ENCODE data around the gene FAM81B. TPM values are rescaled to one million over a fixed set of nuclear protein-coding genes. Genes with fewer than 3 reads are reported as not detected.

Gene FAM81B
- total RNA-seq, 1 donor from 2014 or later = not detected

DNA sequence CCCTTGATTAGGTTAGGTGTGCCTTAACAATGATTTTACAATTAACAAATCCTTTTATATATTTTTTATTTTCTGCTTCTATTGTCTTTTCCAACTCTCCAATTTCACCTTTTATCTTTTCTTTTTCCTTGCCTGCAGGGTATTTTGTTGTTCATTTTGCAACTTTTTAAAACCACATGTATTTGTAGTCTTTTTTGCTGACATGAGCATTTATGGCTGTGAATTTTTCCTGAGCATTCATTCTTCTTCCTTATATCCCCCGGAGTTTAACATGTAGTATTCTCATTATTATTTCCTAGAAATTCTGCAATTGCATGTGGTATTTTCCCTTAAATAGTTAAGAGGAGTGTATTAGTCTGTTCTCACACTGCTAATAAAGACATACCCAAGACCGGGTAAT is 41.6 kb downstream of the FAM81B start:
- Mint-ChIP-seq H3K27me3 (peaks cover 3% of the 10 kb centered on the region), H3K36me3 (ENCODE audit: low read depth) (no peaks in the 10 kb centered on the region), H3K4me3 (no peak overlapping the region), H3K9me3 (peaks cover 11% of the 10 kb centered on the region), H3K27ac (no peak overlapping the region), H3K4me1 (no peaks in the 10 kb centered on the region)
- ChIA-PET POLR2A (no interaction called here), CTCF (no interaction called here)
- ATAC-seq (ENCODE audit: low read depth) (no peak), DNase-seq (no peak)
- intact Hi-C loops (cut with micrococcal nuclease) = no loop called here
- TF ChIP-seq CTCF (IDR thresholded peaks at IDR 0.05) = no peak

DNA sequence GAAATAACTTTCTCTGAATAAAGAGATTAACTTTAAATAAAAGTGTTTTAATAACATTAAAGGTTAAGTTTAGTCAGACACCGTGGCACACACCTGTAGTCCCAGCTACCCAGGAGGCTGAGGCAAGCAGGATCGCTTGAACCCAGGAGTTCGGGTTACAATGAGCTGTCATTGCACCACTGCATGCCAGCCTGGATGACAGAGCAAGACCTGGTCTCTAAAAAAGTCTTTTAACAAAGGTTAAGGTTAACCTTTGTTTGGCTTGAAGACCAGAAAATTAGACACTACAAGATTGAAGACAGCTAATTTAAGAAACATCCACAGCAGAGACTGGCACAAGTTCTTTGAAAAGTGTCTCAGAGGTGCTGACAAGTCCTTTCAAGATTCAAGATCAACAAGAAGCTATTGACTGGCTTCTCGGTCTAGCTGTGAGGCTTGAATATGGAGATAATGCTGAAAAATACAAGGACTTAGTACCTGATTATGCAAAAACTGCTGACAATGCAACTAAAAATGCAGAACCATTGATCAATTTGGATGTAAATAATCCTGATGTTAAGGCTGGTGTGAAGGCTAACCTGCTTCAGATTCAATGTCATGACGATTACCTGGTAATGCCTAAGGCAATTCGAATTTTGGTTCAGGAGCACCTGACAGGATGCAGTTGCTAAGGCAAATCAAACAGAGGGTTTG is 48.8 kb downstream of the FAM81B start:
- H3K36me3 Mint-ChIP-seq (ENCODE audit: low read depth) = no peaks in the 10 kb centered on the region
- TF ChIP-seq CTCF (IDR thresholded peaks at IDR 0.05) = no peak
- H3K4me3 Mint-ChIP-seq = no peak overlapping the region
- H3K4me1 Mint-ChIP-seq = no peaks in the 10 kb centered on the region
- H3K9me3 Mint-ChIP-seq = no peaks in the 10 kb centered on the region
- intact Hi-C loops (cut with micrococcal nuclease) = no loop called here
- POLR2A ChIA-PET = no interaction called here
- DNase-seq = no peak
- ATAC-seq (ENCODE audit: low read depth) = no peak
- H3K27ac Mint-ChIP-seq = no peak overlapping the region
- peaks cover 18% of the 10 kb centered on the region for H3K27me3 Mint-ChIP-seq
- CTCF ChIA-PET = no interaction called here

DNA sequence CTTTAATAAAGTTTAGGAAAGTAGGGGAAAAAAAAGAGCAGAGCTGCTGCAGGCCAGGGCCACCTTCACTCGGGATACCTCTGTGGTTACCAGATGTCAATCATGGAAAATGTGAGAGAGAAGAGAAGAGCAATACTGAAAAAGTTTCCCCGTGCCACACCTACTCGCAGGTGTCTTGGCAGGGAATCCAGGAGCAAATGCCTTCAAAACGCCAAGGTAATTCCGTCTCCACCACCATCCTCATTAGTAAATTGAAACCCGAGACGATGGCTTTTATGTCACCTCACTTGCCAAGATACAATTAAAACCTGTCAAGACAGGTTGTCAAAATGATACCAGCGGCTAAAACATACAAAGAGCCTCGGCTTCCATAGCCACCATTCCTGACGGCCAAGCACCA is 49.7 kb downstream of the FAM81B start:
- no peaks in the 10 kb centered on the region for H3K4me1 Mint-ChIP-seq
- peaks cover 20% of the 10 kb centered on the region for H3K27me3 Mint-ChIP-seq
- no peak for TF ChIP-seq CTCF (IDR thresholded peaks at IDR 0.05)
- no peaks in the 10 kb centered on the region for H3K36me3 Mint-ChIP-seq (ENCODE audit: low read depth)
- intact Hi-C loops (cut with micrococcal nuclease) = no loop called here
- ATAC-seq (ENCODE audit: low read depth) (no peak), DNase-seq (no peak)
- no peak overlapping the region for H3K27ac Mint-ChIP-seq
- POLR2A ChIA-PET = no interaction called here
- no peak overlapping the region for H3K4me3 Mint-ChIP-seq
- CTCF ChIA-PET = no interaction called here
- no peaks in the 10 kb centered on the region for H3K9me3 Mint-ChIP-seq

DNA sequence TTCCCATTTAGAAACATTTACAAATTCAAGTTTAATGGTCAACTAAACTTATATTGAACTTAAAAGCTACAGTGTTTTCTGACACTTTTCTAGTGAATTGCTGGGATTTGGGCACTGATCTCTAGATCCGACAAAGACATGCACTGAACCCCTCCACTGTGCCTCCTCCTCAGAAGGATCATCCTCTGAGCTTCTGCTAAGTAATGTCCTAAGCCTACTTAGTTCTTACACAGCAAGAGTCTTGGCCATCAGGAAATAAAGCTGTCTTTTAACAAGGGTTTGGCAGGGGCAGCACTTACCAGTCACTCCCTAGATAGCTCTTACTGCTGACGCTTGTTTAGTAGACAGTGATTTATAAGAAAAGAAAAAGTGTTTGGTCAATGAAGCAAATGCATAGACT is 50.5 kb downstream of the FAM81B start:
- no peaks in the 10 kb centered on the region for H3K4me1 Mint-ChIP-seq
- no peak overlapping the region for H3K4me3 Mint-ChIP-seq
- DNase-seq (no peak), ATAC-seq (ENCODE audit: low read depth) (no peak)
- H3K27me3 Mint-ChIP-seq = peaks cover 20% of the 10 kb centered on the region
- no peak for TF ChIP-seq CTCF (IDR thresholded peaks at IDR 0.05)
- ChIA-PET POLR2A (no interaction called here), CTCF (no interaction called here)
- H3K36me3 Mint-ChIP-seq (ENCODE audit: low read depth) = no peaks in the 10 kb centered on the region
- intact Hi-C loops (cut with micrococcal nuclease) = no loop called here
- no peak overlapping the region for H3K27ac Mint-ChIP-seq
- no peaks in the 10 kb centered on the region for H3K9me3 Mint-ChIP-seq

DNA sequence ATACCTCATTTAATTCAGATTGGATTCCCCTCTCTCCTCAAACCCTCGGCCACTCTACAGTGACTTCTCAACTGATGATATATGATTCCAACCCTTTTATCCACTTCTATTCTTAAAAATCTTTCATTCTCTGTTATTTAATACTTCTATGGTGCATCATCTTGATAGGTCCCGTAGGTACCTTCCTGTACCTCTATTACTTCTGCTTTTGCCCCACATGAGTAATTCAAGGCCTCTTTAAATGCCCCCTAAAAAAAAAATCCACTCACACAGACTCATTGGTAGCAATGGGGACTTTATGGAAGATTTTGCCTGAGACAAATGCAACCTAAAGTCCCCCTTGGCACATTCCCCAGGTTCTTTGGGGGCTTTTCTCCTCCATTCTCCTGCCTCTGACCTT is 54.3 kb downstream of the FAM81B start:
- ATAC-seq (ENCODE audit: low read depth) (no peak), DNase-seq (no peak)
- no peak overlapping the region for H3K4me3 Mint-ChIP-seq
- no peak for TF ChIP-seq CTCF (IDR thresholded peaks at IDR 0.05)
- no peaks in the 10 kb centered on the region for H3K9me3 Mint-ChIP-seq
- intact Hi-C loops (cut with micrococcal nuclease) = no loop called here
- peaks cover 14% of the 10 kb centered on the region for H3K27me3 Mint-ChIP-seq
- H3K27ac Mint-ChIP-seq = no peak overlapping the region
- ChIA-PET CTCF (no interaction called here), POLR2A (no interaction called here)
- no peaks in the 10 kb centered on the region for H3K36me3 Mint-ChIP-seq (ENCODE audit: low read depth)
- H3K4me1 Mint-ChIP-seq = peaks cover 2% of the 10 kb centered on the region
